ENCODE measurements around the gene MAL.

- TF ChIP-seq SMAD3 (CRISPR knock-in tag; IDR thresholded peaks at IDR 0.05; ENCODE audit: borderline replicate concordance): no peak
- TF ChIP-seq FOXP4 (CRISPR knock-in tag; IDR thresholded peaks at IDR 0.05): no peak
- TF ChIP-seq CDX4 (CRISPR knock-in tag; IDR thresholded peaks at IDR 0.05; ENCODE audit: borderline replicate concordance): no peak
- TF ChIP-seq CTCF (IDR thresholded peaks at IDR 0.05): no peak
- no peak for TF ChIP-seq ERG (CRISPR knock-in tag; IDR thresholded peaks at IDR 0.05)
- TF ChIP-seq MAX (CRISPR knock-in tag; IDR thresholded peaks at IDR 0.05): no peak
- no peak for TF ChIP-seq ATF2 (CRISPR knock-in tag; IDR thresholded peaks at IDR 0.05; ENCODE audit: borderline replicate concordance, low read depth)
- no peak for TF ChIP-seq FOXK1 (CRISPR knock-in tag; IDR thresholded peaks at IDR 0.05)
- no peak for TF ChIP-seq NFE2L1 (CRISPR knock-in tag; IDR thresholded peaks at IDR 0.05)
Observed at GRCh38 chr2:94977826-94978225, 47.7 kb upstream of the MAL start.
